Activated CD8-positive, alpha-beta memory T cell treated with anti-CD3 and anti-CD28 coated beads for 4 hours (primary cell): ENCODE measurements around the gene MGA.

Experiments
- DNase-seq, 2 donors: peaks; one replicate each; pipeline ENCODE4 v3.0.0-alpha.2; 2020; ENCODE audit warnings: low read depth in 2 of 2

Gene MGA

GRCh38 chr15:41806291-41807181, 146.3 kb downstream of the MGA start:
- DNase-seq: no peak

- DNase-seq: no peak
Observed at GRCh38 chr15:41809121-41809520, 148.9 kb downstream of the MGA start.

- no peak for DNase-seq
Observed at GRCh38 chr15:41809526-41810220, 149.5 kb downstream of the MGA start.

GRCh38 chr15:41810651-41811431, 150.6 kb downstream of the MGA start:
- DNase-seq: no peak

GRCh38 chr15:41811432-41812195, 151.4 kb downstream of the MGA start:
- peak; percentile 42 to 43 for DNase-seq

- DNase-seq: no peak
Observed at GRCh38 chr15:41812820-41813375, 152.7 kb downstream of the MGA start.

- DNase-seq: no peak
Observed at GRCh38 chr15:41813426-41813825, 153.2 kb downstream of the MGA start.

- DNase-seq: no peak
Observed at GRCh38 chr15:41814534-41814933, 154.3 kb downstream of the MGA start.

GRCh38 chr15:41816788-41817187, 156.6 kb downstream of the MGA start:
- no peak for DNase-seq

GRCh38 chr15:41817327-41817726, 157.1 kb downstream of the MGA start:
- no peak for DNase-seq

- no peak for DNase-seq
Observed at GRCh38 chr15:41817781-41818180, 157.6 kb downstream of the MGA start.

GRCh38 chr15:41819455-41820050, 159.3 kb downstream of the MGA start:
- no peak for DNase-seq

- DNase-seq: no peak
Observed at GRCh38 chr15:41820791-41821423, 160.7 kb downstream of the MGA start.

GRCh38 chr15:41821831-41822230, 161.6 kb downstream of the MGA start:
- no peak for DNase-seq

GRCh38 chr15:41822471-41822870, 162.3 kb downstream of the MGA start:
- no peak for DNase-seq
